Endothelial cell of umbilical vein (primary cell): ENCODE measurements around the gene RAC3. TPM values are rescaled to one million over a fixed set of nuclear protein-coding genes. Genes with fewer than 3 reads are reported as not detected.

Source experiments
- BruUV-seq: library from RNA; stranded (reverse); fragments of 400-500 nt; replicated peaks from 2 replicates; lab custom pipeline; 2021; lab: Mats Ljungman, UMichigan
- CTCF ChIA-PET: fragments of 300-600, 350-600 bp; sonication (Branson Sonifier 250); formaldehyde crosslinking; loops from one replicate; lab custom pipeline; 2021; ENCODE audit warnings: antibody characterized with exemption, inconsistent platforms; lab: Charles Lee
- POLR2A ChIA-PET: fragments of 300-600, 350-600 bp; sonication (Branson Sonifier 250); formaldehyde crosslinking; loops from one replicate; lab custom pipeline; 2021; ENCODE audit warnings: antibody characterized with exemption, inconsistent platforms; lab: Charles Lee
- DNase-seq: peaks from one replicate; pipeline ENCODE4 v3.0.0-alpha.2; 2011; ENCODE audit warnings: low read depth, low spot score
- FAIRE-seq: peaks from 2 replicates; lab custom pipeline; 2011; peaks lifted over from hg19 to GRCh38; lab: Jason Lieb, UNC
- H2AFZ ChIP-seq: 2 replicates; pipeline ENCODE4 v1.6.0; 2012; ENCODE audit warnings: low read depth, low read length, control low read depth, inconsistent platforms
- H3K27ac ChIP-seq: 2 replicates; pipeline ENCODE4 v1.5.1; 2011; ENCODE audit warnings: low read depth, mild to moderate bottlenecking, control low read depth, low read length, moderate library complexity; ENCODE audit not compliant: insufficient read depth
- H3K27me3 ChIP-seq, 2 experiments: 2 replicates each; pipeline versions ENCODE4 v1.6.0 to v1.6.1; 2011; ENCODE audit warnings: low read length in 2 of 2, mixed read lengths in 1 of 2; ENCODE audit not compliant: control insufficient read depth in 2 of 2, insufficient read depth in 2 of 2
- H3K36me3 ChIP-seq, 2 experiments: 2 replicates in 1 of 2; 3 replicates in 1 of 2; pipeline ENCODE4 v1.5.1; 2011; ENCODE audit warnings: low read length in 2 of 2, mild to moderate bottlenecking in 1 of 2, moderate library complexity in 1 of 2; ENCODE audit not compliant: control insufficient read depth in 2 of 2, insufficient read depth in 2 of 2; ENCODE audit errors: extremely low read depth in 1 of 2
- H3K4me1 ChIP-seq: 3 replicates; pipeline ENCODE4 v1.5.1; 2011; ENCODE audit warnings: mild to moderate bottlenecking, low read length; ENCODE audit not compliant: control insufficient read depth, insufficient read depth; ENCODE audit errors: extremely low read depth
- H3K4me2 ChIP-seq: 2 replicates; pipeline ENCODE4 v1.6.1; 2011; ENCODE audit warnings: low read length, control low read depth, mixed read lengths; ENCODE audit not compliant: insufficient read depth
- H3K4me3 ChIP-seq, 3 experiments: fragments of 200-600 bp in 1 of 3; sonication (generic), shearing (Covaris generic) in 1 of 3; replicated peaks in 1 of 3; 2 replicates each; pipeline ENCODE4 v1.5.1; 2011 to 2016; ENCODE audit warnings: control low read depth in 3 of 3, low read length in 3 of 3, mild to moderate bottlenecking in 2 of 3, inconsistent platforms in 1 of 3, low read depth in 1 of 3, moderate library complexity in 1 of 3; ENCODE audit not compliant: insufficient read depth in 1 of 3
- H3K79me2 ChIP-seq: 2 replicates; pipeline ENCODE4 v1.6.0; 2012; ENCODE audit warnings: low read length, inconsistent platforms; ENCODE audit not compliant: control insufficient read depth, insufficient read depth
- H3K9ac ChIP-seq: replicated peaks from 2 replicates; pipeline ENCODE3; 2011; ENCODE audit warnings: low read length, control low read depth; ENCODE audit not compliant: insufficient read depth; ENCODE audit errors: extremely low read depth
- H3K9me1 ChIP-seq: replicated peaks from 3 replicates; pipeline ENCODE4 v1.6.0; 2011; ENCODE audit warnings: mild to moderate bottlenecking, low read length; ENCODE audit not compliant: control insufficient read depth, insufficient read depth; ENCODE audit errors: extremely low read depth
- H3K9me3 ChIP-seq: replicated peaks from 2 replicates; pipeline ENCODE4 v1.5.1; 2012; ENCODE audit warnings: low read length, inconsistent platforms; ENCODE audit not compliant: control insufficient read depth, insufficient read depth
- H4K20me1 ChIP-seq: replicated peaks from 2 replicates; pipeline ENCODE3; 2011; ENCODE audit warnings: mild to moderate bottlenecking, low read length; ENCODE audit not compliant: control insufficient read depth, insufficient read depth; ENCODE audit errors: extremely low read depth
- CTCF ChIP-seq, 2 donors: IDR thresholded peaks; 1 replicate in 1 of 2; 2 replicates in 1 of 2; pipeline ENCODE4 v1.5.1; 2011; ENCODE audit warnings: low read length in 2 of 2, mild to moderate bottlenecking in 2 of 2, moderate library complexity in 2 of 2, control low read depth in 1 of 2, inconsistent platforms in 1 of 2, low read depth in 1 of 2; ENCODE audit not compliant: insufficient read depth in 1 of 2; ENCODE audit errors: extremely low read depth in 1 of 2
- EZH2 ChIP-seq: IDR thresholded peaks from 2 replicates; pipeline ENCODE4 v1.6.1; 2012; ENCODE audit warnings: borderline replicate concordance, low read depth, mild to moderate bottlenecking, moderate library complexity, low read length, inconsistent platforms; ENCODE audit not compliant: severe bottlenecking
- FOS ChIP-seq: IDR thresholded peaks from 2 replicates; pipeline ENCODE4 v1.6.1; 2011; ENCODE audit warnings: mild to moderate bottlenecking, low read length, moderate library complexity, borderline replicate concordance; ENCODE audit not compliant: insufficient read depth
- GATA2 ChIP-seq: IDR thresholded peaks from 2 replicates; pipeline ENCODE4 v1.7.0; 2011; ENCODE audit warnings: low read depth, mild to moderate bottlenecking, moderate library complexity, mixed read lengths, low read length; ENCODE audit not compliant: insufficient read length, insufficient read depth
- JUN ChIP-seq: IDR thresholded peaks from 2 replicates; pipeline ENCODE4 v1.6.1; 2011; ENCODE audit warnings: borderline replicate concordance, low read depth; ENCODE audit not compliant: insufficient read length, insufficient read depth
- MAX ChIP-seq: IDR thresholded peaks from 2 replicates; pipeline ENCODE4 v1.6.1; 2011; ENCODE audit not compliant: insufficient read depth, insufficient read length
- MYC ChIP-seq: IDR thresholded peaks from one replicate; pipeline ENCODE4 v1.6.1; 2011; ENCODE audit warnings: mild to moderate bottlenecking, low read depth, low read length
- POLR2A ChIP-seq: IDR thresholded peaks from 2 replicates; pipeline ENCODE4 v1.6.1; 2012; ENCODE audit warnings: low read depth, mild to moderate bottlenecking, control low read depth, low read length
- POLR2AphosphoS5 ChIP-seq: IDR thresholded peaks from 2 replicates; pipeline ENCODE4 v1.6.1; 2012; ENCODE audit warnings: low read depth, mild to moderate bottlenecking, control low read depth, low read length, moderate library complexity; ENCODE audit not compliant: insufficient read depth
- dilution Hi-C: fragments of 300-500 bp; cut with MboI; formaldehyde crosslinking; loops from one replicate; pipeline ENCODE4 v1.15.0; 2019; ENCODE audit warnings: low sequenced_read_pairs; ENCODE audit not compliant: extremely low pct_ligation_motif_present
- intact Hi-C: fragments of 100-400 bp; cut with micrococcal nuclease; formaldehyde crosslinking; loops from one replicate; pipeline ENCODE4 v1.10.0; 2022
- polyA plus RNA-seq, 4 experiments: library from polyadenylated mRNA; depleted of rRNA in 3 of 4; stranded (reverse) in 3 of 4; unstranded in 1 of 4; fragments of >200 nt; gene quantifications; 2 replicates each; pipeline versions ENCODE4 v1.2.1 to v1.2.3, GENCODE V29; 2011 to 2012; ENCODE audit warnings: missing spikeins in 1 of 4
- total RNA-seq: library from RNA; stranded (reverse); gene quantifications from 2 replicates; pipeline ENCODE4 v1.2.3, GENCODE V29; 2021

Gene RAC3
- total and polyA plus RNA-seq, 2 donors (not counting 3 experiments of a cell fraction or from before 2014, with no cell fraction given) = 34.1 to 56.0 TPM

GRCh38 chr17:82003411-82004381 is 27.8 kb upstream of the RAC3 start:
- Histone ChIP-seq H3K4me1 (peaks cover 13% of the 10 kb centered on the region), H3K9me1 (no peaks in the 10 kb centered on the region), H3K27ac (peak overlapping the region; percentile 54), H4K20me1 (no peaks in the 10 kb centered on the region), H3K79me2 (no peaks in the 10 kb centered on the region), H3K4me3 (no peak overlapping the region), H3K27me3 (no peaks in the 10 kb centered on the region), H3K9ac (no peak overlapping the region), H3K9me3 (no peaks in the 10 kb centered on the region), H3K36me3 (no peaks in the 10 kb centered on the region), H2AFZ (peak overlapping the region; percentile 63), H3K4me2 (no peak overlapping the region)
- peak; percentile 93 for DNase-seq
- CTCF ChIA-PET = interaction anchor here (0.9 to 3.5 kb wide), 9 partner anchors 10 to 202 kb away, joined by 3 to 30 read pairs (median 6); partner anchors contain the start of genes CENPX, DCXR and LRRC45
- intact Hi-C loops (loop anchor here (1.0 to 5.0 kb wide), 2 partner anchors 25 to 76 kb away; partner anchors contain the start of gene MAFG), dilution Hi-C loops (no loop called here)
- no peak for TF ChIP-seq EZH2
- TF ChIP-seq MAX = peak; percentile 89
- TF ChIP-seq POLR2A = no peak
- TF ChIP-seq FOS = peak; percentile 84
- TF ChIP-seq GATA2 = no peak
- peak; percentile 87 for TF ChIP-seq MYC
- peak; percentile 46 for TF ChIP-seq POLR2AphosphoS5
- peak; percentile 69 for TF ChIP-seq JUN
- no peak for TF ChIP-seq CTCF (IDR thresholded peaks at IDR 0.05; ENCODE audit: extremely low read depth in 1 of 2, insufficient read depth in 1 of 2, low read depth in 1 of 2, low read length in 2 of 2)
- POLR2A ChIA-PET = interaction anchor here (0.7 to 1.0 kb wide), 2 partner anchors 16 to 25 kb away, joined by 3 read pairs; no protein-coding TSS in a partner anchor
- peak; percentile 98 for FAIRE-seq
- no TSS peak for BruUV-seq
